H1 (cell line): ENCODE results near the gene LIG3. TPM values are rescaled to one million over a fixed set of nuclear protein-coding genes. Genes with fewer than 3 reads are reported as not detected.

Experiments
- KDM1A ChIP-seq: fragments of 200-600, 300-600 bp; sonication (generic); IDR thresholded peaks from 2 replicates; pipeline ENCODE4 v1.7.1; 2016; ENCODE audit warnings: mild to moderate bottlenecking, low read length, borderline replicate concordance
- SIRT6 ChIP-seq: IDR thresholded peaks from one replicate; pipeline ENCODE4 v1.7.1; 2012; ENCODE audit warnings: low read length, inconsistent platforms
- polyA plus RNA-seq, 7 experiments: library from polyadenylated mRNA; depleted of rRNA in 3 of 7; stranded (reverse) in 5 of 7; unstranded in 2 of 7; fragments of >200 nt in 5 of 7; fragments of 200-250 nt in 2 of 7; gene quantifications; 1 replicate in 5 of 7; 2 replicates in 1 of 7; 4 replicates in 1 of 7; pipeline versions ENCODE4 v1.2.1 to v1.2.3, GENCODE V29; 2011 to 2013; ENCODE audit warnings: missing spikeins in 2 of 7, mixed read lengths in 2 of 7
- total RNA-seq: library from RNA; stranded (reverse); fragmentation: NEBNext Ultra II Directional; extraction: Animal tissue kit (Norgen Biotek cat#: 25700); gene quantifications from 2 replicates; pipeline ENCODE4 v1.2.1, GENCODE V29; 2021

Gene LIG3
- total and polyA plus RNA-seq, 2 of the 8 experiments (the other 6 are each of a cell fraction or from before 2014, with no cell fraction given) = 63.6 to 89.3 TPM

DNA sequence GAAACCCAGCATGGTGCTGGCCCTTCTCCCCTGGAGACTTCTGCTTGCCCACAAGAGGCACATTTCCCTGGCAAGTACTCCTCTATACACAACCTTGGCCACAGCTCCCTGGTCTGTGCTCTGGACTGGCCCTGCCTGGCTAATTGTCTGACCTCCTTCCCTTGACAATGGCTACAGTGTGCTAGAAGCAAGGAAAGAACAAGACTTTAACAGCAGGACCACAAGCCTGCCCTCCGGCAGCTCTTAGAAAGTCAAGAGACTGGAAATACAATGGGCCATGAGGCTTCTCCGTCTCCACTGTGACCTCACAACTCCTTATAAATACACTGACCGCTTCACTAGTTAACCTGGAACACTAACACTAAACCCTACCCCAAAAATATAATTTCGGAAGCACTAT is 36.7 kb downstream of the LIG3 start (continued):
- TF ChIP-seq KDM1A = no peak
- TF ChIP-seq SIRT6 = no peak
